ENCODE data around the gene PLXNA4.
"Not testable (repeated sequence)": the region's sequence is repeated elsewhere in the genome, so short reads cannot be mapped to it uniquely, and the experiment has no call there.

PLXNA4 gene

DNA sequence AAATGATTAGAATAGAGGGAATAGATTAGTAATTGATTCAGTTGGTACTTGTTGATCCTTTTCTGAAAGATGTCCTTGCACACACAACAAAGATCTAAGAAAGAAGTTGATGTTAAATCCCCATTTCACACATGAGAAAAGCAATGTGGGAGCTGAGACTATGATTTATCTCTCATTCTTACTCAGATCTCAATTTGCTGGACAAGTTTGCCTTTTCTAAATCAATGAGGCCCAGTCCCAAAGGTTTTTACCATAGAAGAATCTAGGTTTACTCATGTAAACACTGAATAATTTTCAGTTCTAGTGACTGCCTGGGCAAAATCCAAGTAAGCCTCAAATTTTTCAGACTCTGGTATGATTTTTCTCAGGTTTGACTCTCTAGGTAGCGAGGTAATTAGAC, 25.5 kb upstream of the PLXNA4 start:
- Histone ChIP-seq H3K9me2 (replicated peaks; ENCODE audit: insufficient read depth, low read length) (no peaks in the 10 kb centered on the region), H3F3A (ENCODE audit: insufficient read depth) (no peaks in the 10 kb centered on the region), H2AFZ (ENCODE audit: low read depth, low read length, severe bottlenecking) (no peak overlapping the region), H3K27me3 (ENCODE audit: low read length) (no peaks in the 10 kb centered on the region), H3K79me2 (ENCODE audit: insufficient read depth, low read length) (no peaks in the 10 kb centered on the region), H3K9ac (ENCODE audit: low read length) (no peak overlapping the region), H3K4me2 (ENCODE audit: low read depth, low read length, poor library complexity, severe bottlenecking) (no peak overlapping the region), H3K9me3 (ENCODE audit: insufficient read depth, low read length) (no peaks in the 10 kb centered on the region), H4K20me1 (ENCODE audit: low read depth, low read length) (no peaks in the 10 kb centered on the region), H3K36me3 (ENCODE audit: low read length) (no peaks in the 10 kb centered on the region), H3K27ac (ENCODE audit: low read depth, low read length) (no peak overlapping the region), H3K4me3 (ENCODE audit: insufficient read depth, low read length, poor library complexity, severe bottlenecking) (no peak overlapping the region)
- TF ChIP-seq EZH2phosphoT487 (conservative IDR thresholded peaks at IDR 0.05; ENCODE audit: low read length), result no peak
- TF ChIP-seq, protein P1, sequence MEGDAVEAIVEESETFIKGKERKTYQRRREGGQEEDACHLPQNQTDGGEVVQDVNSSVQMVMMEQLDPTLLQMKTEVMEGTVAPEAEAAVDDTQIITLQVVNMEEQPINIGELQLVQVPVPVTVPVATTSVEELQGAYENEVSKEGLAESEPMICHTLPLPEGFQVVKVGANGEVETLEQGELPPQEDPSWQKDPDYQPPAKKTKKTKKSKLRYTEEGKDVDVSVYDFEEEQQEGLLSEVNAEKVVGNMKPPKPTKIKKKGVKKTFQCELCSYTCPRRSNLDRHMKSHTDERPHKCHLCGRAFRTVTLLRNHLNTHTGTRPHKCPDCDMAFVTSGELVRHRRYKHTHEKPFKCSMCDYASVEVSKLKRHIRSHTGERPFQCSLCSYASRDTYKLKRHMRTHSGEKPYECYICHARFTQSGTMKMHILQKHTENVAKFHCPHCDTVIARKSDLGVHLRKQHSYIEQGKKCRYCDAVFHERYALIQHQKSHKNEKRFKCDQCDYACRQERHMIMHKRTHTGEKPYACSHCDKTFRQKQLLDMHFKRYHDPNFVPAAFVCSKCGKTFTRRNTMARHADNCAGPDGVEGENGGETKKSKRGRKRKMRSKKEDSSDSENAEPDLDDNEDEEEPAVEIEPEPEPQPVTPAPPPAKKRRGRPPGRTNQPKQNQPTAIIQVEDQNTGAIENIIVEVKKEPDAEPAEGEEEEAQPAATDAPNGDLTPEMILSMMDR (IDR thresholded peaks at IDR 0.05; ENCODE audit: insufficient read depth, low read length, poor library complexity, severe bottlenecking), result no peak

DNA sequence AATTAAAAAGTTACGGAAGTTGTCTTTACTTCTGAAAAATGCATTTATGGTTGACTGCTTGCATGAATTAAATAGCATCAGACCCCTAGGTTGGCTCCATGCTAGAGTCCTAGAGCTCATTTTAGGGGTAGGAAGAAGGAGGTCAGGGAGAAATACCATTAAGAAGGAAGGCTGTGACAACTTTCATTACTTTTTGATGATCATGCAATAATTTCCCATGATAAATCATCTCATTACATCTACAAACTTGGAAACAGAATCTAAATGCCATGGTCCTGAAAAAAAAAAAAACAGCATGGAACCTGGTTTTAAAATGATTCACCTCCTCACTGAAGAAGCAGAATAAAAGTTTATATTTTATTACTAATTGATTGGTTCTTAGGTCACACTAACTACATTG, 20.3 kb upstream of the PLXNA4 start:
- H3F3A ChIP-seq (ENCODE audit: insufficient read depth), result no peaks in the 10 kb centered on the region
- no peaks in the 10 kb centered on the region for H3K9me2 ChIP-seq (replicated peaks; ENCODE audit: insufficient read depth, low read length)
- TF ChIP-seq EZH2phosphoT487 (conservative IDR thresholded peaks at IDR 0.05; ENCODE audit: low read length), result no peak
- TF ChIP-seq, protein P1 (IDR thresholded peaks at IDR 0.05; ENCODE audit: insufficient read depth, low read length, poor library complexity, severe bottlenecking), result no peak
- no peaks in the 10 kb centered on the region for H3K27me3 ChIP-seq (ENCODE audit: low read length)
- H3K27ac ChIP-seq (ENCODE audit: low read depth, low read length), result no peak overlapping the region
- no peak overlapping the region for H2AFZ ChIP-seq (ENCODE audit: low read depth, low read length, severe bottlenecking)
- no peaks in the 10 kb centered on the region for H3K36me3 ChIP-seq (ENCODE audit: low read length)
- no peaks in the 10 kb centered on the region for H3K79me2 ChIP-seq (ENCODE audit: insufficient read depth, low read length)
- no peaks in the 10 kb centered on the region for H4K20me1 ChIP-seq (ENCODE audit: low read depth, low read length)
- H3K4me3 ChIP-seq (ENCODE audit: insufficient read depth, low read length, poor library complexity, severe bottlenecking), result no peak overlapping the region
- H3K9me3 ChIP-seq (ENCODE audit: insufficient read depth, low read length), result no peaks in the 10 kb centered on the region
- no peak overlapping the region for H3K4me2 ChIP-seq (ENCODE audit: low read depth, low read length, poor library complexity, severe bottlenecking)
- H3K9ac ChIP-seq (ENCODE audit: low read length), result no peak overlapping the region

DNA sequence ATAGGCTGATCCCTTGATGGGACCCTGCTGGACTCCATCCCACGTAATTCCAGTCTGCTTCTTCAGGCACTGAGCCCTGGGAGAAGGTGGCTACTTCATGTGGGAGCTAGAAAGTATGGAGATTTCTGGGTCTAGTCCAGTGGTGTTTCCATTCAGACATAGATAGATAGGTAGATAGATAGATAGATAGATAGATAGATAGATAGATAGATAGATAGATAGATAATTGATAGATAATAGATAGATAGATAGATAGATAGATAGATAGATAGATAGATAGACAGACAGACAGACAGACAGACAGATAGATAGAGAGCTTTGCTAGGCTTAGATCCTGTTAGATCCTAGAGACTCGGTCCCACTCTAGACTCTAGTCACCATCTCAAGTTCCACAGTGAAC, 18.5 kb upstream of the PLXNA4 start:
- not testable (repeated sequence) for H3K9me2 ChIP-seq (replicated peaks; ENCODE audit: insufficient read depth, low read length); H4K20me1 ChIP-seq (ENCODE audit: low read depth, low read length); H3K79me2 ChIP-seq (ENCODE audit: insufficient read depth, low read length); H3K9ac ChIP-seq (ENCODE audit: low read length); H3K27ac ChIP-seq (ENCODE audit: low read depth, low read length); H2AFZ ChIP-seq (ENCODE audit: low read depth, low read length, severe bottlenecking); H3K36me3 ChIP-seq (ENCODE audit: low read length); H3K4me3 ChIP-seq (ENCODE audit: insufficient read depth, low read length, poor library complexity, severe bottlenecking); H3K4me2 ChIP-seq (ENCODE audit: low read depth, low read length, poor library complexity, severe bottlenecking); H3K9me3 ChIP-seq (ENCODE audit: insufficient read depth, low read length); H3F3A ChIP-seq (ENCODE audit: insufficient read depth); H3K27me3 ChIP-seq (ENCODE audit: low read length)

DNA sequence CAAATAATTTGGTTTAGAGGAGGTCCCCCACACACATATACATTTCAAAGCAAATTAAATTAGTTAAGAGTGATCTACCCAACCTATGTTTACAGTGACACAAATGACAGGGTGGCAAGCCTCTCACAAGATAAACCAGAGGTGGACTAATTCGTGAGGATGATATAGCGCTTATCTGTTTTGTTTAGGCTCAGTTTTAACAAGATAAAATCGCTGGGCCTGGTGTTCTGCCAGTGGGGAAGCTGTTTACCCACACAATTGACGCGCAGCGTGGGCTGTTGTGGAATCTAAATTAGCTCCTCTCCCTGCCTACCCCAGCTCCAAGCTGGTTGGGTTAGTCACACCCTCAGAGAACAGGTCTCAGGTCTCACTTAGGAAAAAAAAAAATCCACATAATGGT, 16.7 kb upstream of the PLXNA4 start:
- Histone ChIP-seq H3K27ac (ENCODE audit: low read depth, low read length) (no peak overlapping the region), H3K27me3 (ENCODE audit: low read length) (no peaks in the 10 kb centered on the region; the same call in 1 of the 2 replicates), H2AFZ (ENCODE audit: low read depth, low read length, severe bottlenecking) (no peak overlapping the region), H3K36me3 (ENCODE audit: low read length) (no peaks in the 10 kb centered on the region), H3K9me3 (ENCODE audit: insufficient read depth, low read length) (no peaks in the 10 kb centered on the region), H3K4me2 (ENCODE audit: low read depth, low read length, poor library complexity, severe bottlenecking) (no peak overlapping the region), H3K4me3 (ENCODE audit: insufficient read depth, low read length, poor library complexity, severe bottlenecking) (no peak overlapping the region), H3K79me2 (ENCODE audit: insufficient read depth, low read length) (no peaks in the 10 kb centered on the region), H3F3A (ENCODE audit: insufficient read depth) (no peaks in the 10 kb centered on the region), H3K9me2 (replicated peaks; ENCODE audit: insufficient read depth, low read length) (no peaks in the 10 kb centered on the region), H4K20me1 (ENCODE audit: low read depth, low read length) (no peaks in the 10 kb centered on the region), H3K9ac (ENCODE audit: low read length) (no peak overlapping the region)
- TF ChIP-seq, protein P1 (IDR thresholded peaks at IDR 0.05; ENCODE audit: insufficient read depth, low read length, poor library complexity, severe bottlenecking), result no peak
- TF ChIP-seq EZH2phosphoT487 (conservative IDR thresholded peaks at IDR 0.05; ENCODE audit: low read length), result no peak
